ENCODE results near the gene TUBB. TPM values are rescaled to one million over a fixed set of nuclear protein-coding genes. Genes with fewer than 3 reads are reported as not detected.

TUBB gene
- total and polyA plus RNA-seq, 4 donors, result 483 to 1,220 (median 938) TPM

- H3K4me3 ChIP-seq (ENCODE audit: low read depth, low read length), result no peak overlapping the region
- H3K36me3 ChIP-seq (ENCODE audit: control insufficient read depth, insufficient read depth, low read length), result peaks cover 77% of the 10 kb centered on the region
- no peaks in the 10 kb centered on the region for H3K9me3 ChIP-seq (ENCODE audit: control insufficient read depth, insufficient read depth, low read length)
- WGBS (ENCODE audit: insufficient coverage), result 94% methylated on average over 4 of the region's 4 CpGs
- H3K4me1 ChIP-seq (ENCODE audit: control insufficient read depth, insufficient read depth, low read length), result no peaks in the 10 kb centered on the region
- no peak overlapping the region for H3K27ac ChIP-seq (ENCODE audit: low read depth, low read length)
- no peak for DNase-seq (ENCODE audit: low read depth in 4 of 6, low spot score in 6 of 6)
- no peaks in the 10 kb centered on the region for H3K27me3 ChIP-seq (ENCODE audit: control insufficient read depth, insufficient read depth, low read length)
Observed at GRCh38 chr6:30703821-30704220, 16.3 kb upstream of the TUBB start.

- DNase-seq (ENCODE audit: low read depth in 4 of 6, low spot score in 6 of 6), result no peak
- peaks cover 80% of the 10 kb centered on the region for H3K36me3 ChIP-seq (ENCODE audit: control insufficient read depth, insufficient read depth, low read length)
- no peaks in the 10 kb centered on the region for H3K9me3 ChIP-seq (ENCODE audit: control insufficient read depth, insufficient read depth, low read length)
- no peaks in the 10 kb centered on the region for H3K4me1 ChIP-seq (ENCODE audit: control insufficient read depth, insufficient read depth, low read length)
- no peak overlapping the region for H3K27ac ChIP-seq (ENCODE audit: low read depth, low read length)
- H3K27me3 ChIP-seq (ENCODE audit: control insufficient read depth, insufficient read depth, low read length), result no peaks in the 10 kb centered on the region
- WGBS (ENCODE audit: insufficient coverage), result 90% methylated on average over 4 of the region's 4 CpGs
- no peak overlapping the region for H3K4me3 ChIP-seq (ENCODE audit: low read depth, low read length)
Observed at GRCh38 chr6:30705620-30706019, 14.5 kb upstream of the TUBB start.

- no peak overlapping the region for H3K27ac ChIP-seq (ENCODE audit: low read depth, low read length)
- H3K4me3 ChIP-seq (ENCODE audit: low read depth, low read length), result no peak overlapping the region
- DNase-seq (ENCODE audit: low read depth in 4 of 6, low spot score in 6 of 6), result no peak
- H3K36me3 ChIP-seq (ENCODE audit: control insufficient read depth, insufficient read depth, low read length), result peaks cover 83% of the 10 kb centered on the region
- no peaks in the 10 kb centered on the region for H3K9me3 ChIP-seq (ENCODE audit: control insufficient read depth, insufficient read depth, low read length)
- WGBS (ENCODE audit: insufficient coverage), result 85% methylated on average over 6 of the region's 6 CpGs
- no peaks in the 10 kb centered on the region for H3K4me1 ChIP-seq (ENCODE audit: control insufficient read depth, insufficient read depth, low read length)
- H3K27me3 ChIP-seq (ENCODE audit: control insufficient read depth, insufficient read depth, low read length), result no peaks in the 10 kb centered on the region
Observed at GRCh38 chr6:30707281-30707850, 12.8 kb upstream of the TUBB start.

GRCh38 chr6:30709101-30709868, 10.9 kb upstream of the TUBB start:
- DNase-seq (ENCODE audit: low read depth in 4 of 6, low spot score in 6 of 6), result no peak
- no peak overlapping the region for H3K27ac ChIP-seq (ENCODE audit: low read depth, low read length)
- peaks cover 74% of the 10 kb centered on the region for H3K36me3 ChIP-seq (ENCODE audit: control insufficient read depth, insufficient read depth, low read length)
- H3K27me3 ChIP-seq (ENCODE audit: control insufficient read depth, insufficient read depth, low read length), result no peaks in the 10 kb centered on the region
- H3K9me3 ChIP-seq (ENCODE audit: control insufficient read depth, insufficient read depth, low read length), result no peaks in the 10 kb centered on the region
- no peaks in the 10 kb centered on the region for H3K4me1 ChIP-seq (ENCODE audit: control insufficient read depth, insufficient read depth, low read length)
- no peak overlapping the region for H3K4me3 ChIP-seq (ENCODE audit: low read depth, low read length)
- WGBS (ENCODE audit: insufficient coverage), result no CpG with 5 or more reads among the region's 2 CpGs

GRCh38 chr6:30711758-30712380, 8.3 kb upstream of the TUBB start:
- DNase-seq (ENCODE audit: low read depth in 4 of 6, low spot score in 6 of 6), result no peak
- Histone ChIP-seq H3K4me3 (ENCODE audit: low read depth, low read length) (no peak overlapping the region), H3K9me3 (ENCODE audit: control insufficient read depth, insufficient read depth, low read length) (no peaks in the 10 kb centered on the region), H3K36me3 (ENCODE audit: control insufficient read depth, insufficient read depth, low read length) (peaks cover 55% of the 10 kb centered on the region), H3K27ac (ENCODE audit: low read depth, low read length) (no peak overlapping the region), H3K4me1 (ENCODE audit: control insufficient read depth, insufficient read depth, low read length) (peaks cover 10% of the 10 kb centered on the region), H3K27me3 (ENCODE audit: control insufficient read depth, insufficient read depth, low read length) (no peaks in the 10 kb centered on the region)
- WGBS (ENCODE audit: insufficient coverage), result no CpG with 5 or more reads among the region's 1 CpG

GRCh38 chr6:30712441-30712945, 7.7 kb upstream of the TUBB start:
- Histone ChIP-seq H3K27ac (ENCODE audit: low read depth, low read length) (no peak overlapping the region), H3K27me3 (ENCODE audit: control insufficient read depth, insufficient read depth, low read length) (no peaks in the 10 kb centered on the region), H3K4me3 (ENCODE audit: low read depth, low read length) (no peak overlapping the region), H3K36me3 (ENCODE audit: control insufficient read depth, insufficient read depth, low read length) (peaks cover 51% of the 10 kb centered on the region), H3K4me1 (ENCODE audit: control insufficient read depth, insufficient read depth, low read length) (peaks cover 10% of the 10 kb centered on the region), H3K9me3 (ENCODE audit: control insufficient read depth, insufficient read depth, low read length) (no peaks in the 10 kb centered on the region)
- no peak for DNase-seq (ENCODE audit: low read depth in 4 of 6, low spot score in 6 of 6)
- 91% methylated on average over 7 of the region's 7 CpGs for WGBS (ENCODE audit: insufficient coverage)

- Histone ChIP-seq H3K27ac (ENCODE audit: low read depth, low read length) (no peak overlapping the region), H3K4me3 (ENCODE audit: low read depth, low read length) (no peak overlapping the region), H3K27me3 (ENCODE audit: control insufficient read depth, insufficient read depth, low read length) (no peaks in the 10 kb centered on the region), H3K4me1 (ENCODE audit: control insufficient read depth, insufficient read depth, low read length) (peaks cover 21% of the 10 kb centered on the region), H3K36me3 (ENCODE audit: control insufficient read depth, insufficient read depth, low read length) (peaks cover 35% of the 10 kb centered on the region), H3K9me3 (ENCODE audit: control insufficient read depth, insufficient read depth, low read length) (no peaks in the 10 kb centered on the region)
- WGBS (ENCODE audit: insufficient coverage), result no CpG with 5 or more reads among the region's 1 CpG
- no peak for DNase-seq (ENCODE audit: low read depth in 4 of 6, low spot score in 6 of 6)
Observed at GRCh38 chr6:30714263-30714662, 5.9 kb upstream of the TUBB start.

- Histone ChIP-seq H3K9me3 (ENCODE audit: control insufficient read depth, insufficient read depth, low read length) (no peaks in the 10 kb centered on the region), H3K4me3 (ENCODE audit: low read depth, low read length) (peak overlapping the region; percentile 91), H3K4me1 (ENCODE audit: control insufficient read depth, insufficient read depth, low read length) (peaks cover 24% of the 10 kb centered on the region), H3K36me3 (ENCODE audit: control insufficient read depth, insufficient read depth, low read length) (peaks cover 20% of the 10 kb centered on the region), H3K27me3 (ENCODE audit: control insufficient read depth, insufficient read depth, low read length) (no peaks in the 10 kb centered on the region), H3K27ac (ENCODE audit: low read depth, low read length) (peak overlapping the region; percentile 95)
- no peak for DNase-seq (ENCODE audit: low read depth in 4 of 6, low spot score in 6 of 6)
- 0% methylated on average over 8 of the region's 8 CpGs for WGBS (ENCODE audit: insufficient coverage)
Observed at GRCh38 chr6:30716879-30717128, 3.3 kb upstream of the TUBB start.

- peak; percentile 93 to 100 (median 98) for DNase-seq (ENCODE audit: low read depth in 4 of 6, low spot score in 6 of 6)
- no peaks in the 10 kb centered on the region for H3K27me3 ChIP-seq (ENCODE audit: control insufficient read depth, insufficient read depth, low read length)
- peaks cover 19% of the 10 kb centered on the region for H3K36me3 ChIP-seq (ENCODE audit: control insufficient read depth, insufficient read depth, low read length)
- peak within 1 kb of the TSS; percentile 95 for H3K27ac ChIP-seq (ENCODE audit: low read depth, low read length)
- no peaks in the 10 kb centered on the region for H3K9me3 ChIP-seq (ENCODE audit: control insufficient read depth, insufficient read depth, low read length)
- WGBS (ENCODE audit: insufficient coverage), result under 1% methylated on average over 48 of the region's 48 CpGs
- peak within 1 kb of the TSS; percentile 91 for H3K4me3 ChIP-seq (ENCODE audit: low read depth, low read length)
- H3K4me1 ChIP-seq (ENCODE audit: control insufficient read depth, insufficient read depth, low read length), result peaks cover 29% of the 10 kb centered on the region
Observed at GRCh38 chr6:30717129-30717844, 2.9 kb upstream of the TUBB start, which contains the start of gene MDC1. MDC1 (minus strand) TSS chr6:30717281; CDS start chr6:30715175, 2,106 bp downstream.
